ENCODE measurements around the gene SGCG. TPM values are rescaled to one million over a fixed set of nuclear protein-coding genes. Genes with fewer than 3 reads are reported as not detected.

The SGCG gene
- total and polyA plus RNA-seq, 2 of the 4 experiments (the other 2 are of a cell fraction), result under 0.01 TPM; not detected in 1

DNA sequence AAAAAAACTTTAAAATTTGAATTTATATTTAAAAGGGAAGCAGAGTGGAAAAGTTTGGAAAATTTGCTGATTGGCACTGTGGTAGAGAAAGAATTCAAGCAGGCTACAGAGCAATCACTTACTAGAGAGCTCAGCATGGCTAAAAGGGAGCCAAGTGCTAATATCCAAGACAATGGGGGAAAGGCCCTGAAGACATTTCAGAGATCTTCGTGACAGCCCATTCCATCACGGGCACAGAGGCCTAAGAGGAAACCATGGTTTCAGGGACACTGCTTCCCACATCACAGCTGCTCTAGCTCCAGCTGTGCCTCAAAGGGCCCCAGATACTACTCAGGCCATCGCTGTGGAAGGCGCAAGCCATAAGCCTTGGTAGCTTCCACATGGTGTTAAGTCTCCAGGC is 73.7 kb downstream of the SGCG start:
- H2BK15ac ChIP-seq (ENCODE audit: low read depth, low read length), result no peak overlapping the region
- BruUV-seq (replicated peaks), result no TSS peak
- ATAC-seq (ENCODE audit: low read depth) (no peak), DNase-seq (no peak)
- H2AK5ac ChIP-seq (ENCODE audit: low read depth, low read length), result no peak overlapping the region
- no peaks in the 10 kb centered on the region for H4K20me1 ChIP-seq (ENCODE audit: insufficient read depth, low read length)
- WGBS, 2 experiments (ENCODE audit: extremely low coverage in 2 of 2, insufficient read length in 1 of 2), result no CpG with 5 or more reads among the region's 4 CpGs
- no peak overlapping the region for H2BK5ac ChIP-seq (ENCODE audit: low read depth, low read length, poor library complexity, severe bottlenecking)
- ChIA-PET POLR2A (ENCODE audit: unreplicated experiment) (no interaction called here), CTCF (no interaction called here)
- H3K4me1 ChIP-seq (ENCODE audit: control insufficient read depth, insufficient read depth, low read length), result no peaks in the 10 kb centered on the region
- no peaks in the 10 kb centered on the region for H3K9me1 ChIP-seq (ENCODE audit: insufficient read depth, low read length)
- no peak overlapping the region for H2BK120ac ChIP-seq (ENCODE audit: low read depth, low read length)
- H4K91ac ChIP-seq (ENCODE audit: insufficient read depth, low read depth, low read length), result no peak overlapping the region
- H3K9ac ChIP-seq (ENCODE audit: low read depth, low read length), result no peak overlapping the region
- H3K23ac ChIP-seq (ENCODE audit: low read depth, low read length), result no peak overlapping the region
- no peaks in the 10 kb centered on the region for H3K36me3 ChIP-seq (ENCODE audit: control insufficient read depth, insufficient read depth, low read length)
- H2BK20ac ChIP-seq (ENCODE audit: low read depth, low read length), result no peak overlapping the region
- no peak overlapping the region for H3K56ac ChIP-seq (ENCODE audit: extremely low read depth, insufficient read depth, low read length)
- H3K4me3 ChIP-seq (ENCODE audit: insufficient read depth, low read depth, low read length), result no peak overlapping the region
- TF ChIP-seq CTCF (conservative IDR thresholded peaks at IDR 0.05; ENCODE audit: low read depth, low read length) (no peak), BHLHE40 (IDR thresholded peaks at IDR 0.05; ENCODE audit: low read depth, low read length) (no peak), CHD1 (IDR thresholded peaks at IDR 0.05; ENCODE audit: low read depth, low read length) (no peak), SMC3 (IDR thresholded peaks at IDR 0.05; ENCODE audit: low read depth, low read length) (no peak), MAZ (IDR thresholded peaks at IDR 0.05; ENCODE audit: borderline replicate concordance, low read depth, low read length) (no peak), MAFK (IDR thresholded peaks at IDR 0.05; ENCODE audit: low read depth, low read length) (no peak), RFX5 (IDR thresholded peaks at IDR 0.05; ENCODE audit: low read depth, low read length) (no peak), POLR2A (IDR thresholded peaks at IDR 0.05; ENCODE audit: low read depth, low read length) (no peak), NFE2L2 (IDR thresholded peaks at IDR 0.05; ENCODE audit: low read depth, low read length) (no peak), FOS (IDR thresholded peaks at IDR 0.05; ENCODE audit: low read depth, low read length) (no peak), RAD21 (IDR thresholded peaks at IDR 0.05; ENCODE audit: low read length) (no peak), RCOR1 (IDR thresholded peaks at IDR 0.05; ENCODE audit: insufficient replicate concordance, low read length) (no peak), MXI1 (IDR thresholded peaks at IDR 0.05; ENCODE audit: borderline replicate concordance, low read depth, low read length) (no peak), ELK1 (IDR thresholded peaks at IDR 0.05; ENCODE audit: borderline replicate concordance, low read depth, low read length) (no peak), CEBPB (IDR thresholded peaks at IDR 0.05; ENCODE audit: low read depth, low read length) (no peak)
- TF ChIP-seq, protein P1, sequence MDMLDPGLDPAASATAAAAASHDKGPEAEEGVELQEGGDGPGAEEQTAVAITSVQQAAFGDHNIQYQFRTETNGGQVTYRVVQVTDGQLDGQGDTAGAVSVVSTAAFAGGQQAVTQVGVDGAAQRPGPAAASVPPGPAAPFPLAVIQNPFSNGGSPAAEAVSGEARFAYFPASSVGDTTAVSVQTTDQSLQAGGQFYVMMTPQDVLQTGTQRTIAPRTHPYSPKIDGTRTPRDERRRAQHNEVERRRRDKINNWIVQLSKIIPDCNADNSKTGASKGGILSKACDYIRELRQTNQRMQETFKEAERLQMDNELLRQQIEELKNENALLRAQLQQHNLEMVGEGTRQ (IDR thresholded peaks at IDR 0.05; ENCODE audit: low read depth, low read length), result no peak
- H3K79me1 ChIP-seq (ENCODE audit: low read depth in 1 of 2, low read length in 2 of 2), result no peaks in the 10 kb centered on the region
- H3K27ac ChIP-seq (ENCODE audit: insufficient read depth, low read length), result no peak overlapping the region
- H3K9me3 ChIP-seq (ENCODE audit: control insufficient read depth, insufficient read depth, low read length), result no peaks in the 10 kb centered on the region
- H3K14ac ChIP-seq (replicated peaks; ENCODE audit: low read depth, low read length), result no peak overlapping the region
- H3K18ac ChIP-seq (ENCODE audit: low read depth, low read length), result no peak overlapping the region
- no peak overlapping the region for H4K5ac ChIP-seq (ENCODE audit: low read depth, low read length)
- H3K4ac ChIP-seq (ENCODE audit: low read depth, low read length), result no peak overlapping the region
- no peak overlapping the region for H4K8ac ChIP-seq (ENCODE audit: low read depth in 2 of 2, low read length in 2 of 2)
- H3K27me3 ChIP-seq (ENCODE audit: control insufficient read depth, insufficient read depth, low read length), result no peaks in the 10 kb centered on the region
- in situ Hi-C loops (cut with MboI; ENCODE audit: low sequenced_read_pairs) (no loop called here), dilution Hi-C loops (cut with HindIII; ENCODE audit: low sequenced_read_pairs, unreplicated experiment) (no loop called here), intact Hi-C loops (cut with micrococcal nuclease) (no loop called here)
- no peak overlapping the region for H2AK9ac ChIP-seq (replicated peaks; ENCODE audit: low read depth, low read length, poor library complexity)
- H2AFZ ChIP-seq (replicated peaks; ENCODE audit: low read length, poor library complexity), result no peak overlapping the region
- no peak overlapping the region for H3K4me2 ChIP-seq (ENCODE audit: low read depth, low read length)
